ENCODE data around the gene DIDO1. TPM values are rescaled to one million over a fixed set of nuclear protein-coding genes. Genes with fewer than 3 reads are reported as not detected.

DIDO1 gene
- total RNA-seq, 1 donor from 2014 or later: 57.9 TPM

GRCh38 chr20:62885896-62886708 lies 40.2 kb downstream of the DIDO1 start:
- Mint-ChIP-seq H3K27me3 (ENCODE audit: low read depth) (no peaks in the 10 kb centered on the region), H3K36me3 (ENCODE audit: low read depth) (peaks cover 57% of the 10 kb centered on the region), H3K27ac (no peak overlapping the region), H3K4me1 (ENCODE audit: low read depth) (peaks cover 3% of the 10 kb centered on the region), H3K4me3 (ENCODE audit: low read depth) (no peak overlapping the region), H3K9me3 (no peaks in the 10 kb centered on the region)
- intact Hi-C loops (cut with micrococcal nuclease): no loop called here
- no peak for DNase-seq (ENCODE audit: low spot score)

- H3K9me3 Mint-ChIP-seq: no peaks in the 10 kb centered on the region
- no peak overlapping the region for H3K4me3 Mint-ChIP-seq (ENCODE audit: low read depth)
- intact Hi-C loops (cut with micrococcal nuclease): no loop called here
- H3K4me1 Mint-ChIP-seq (ENCODE audit: low read depth): no peaks in the 10 kb centered on the region
- DNase-seq (ENCODE audit: low spot score): no peak
- H3K36me3 Mint-ChIP-seq (ENCODE audit: low read depth): peaks cover 49% of the 10 kb centered on the region
- H3K27me3 Mint-ChIP-seq (ENCODE audit: low read depth): no peaks in the 10 kb centered on the region
- H3K27ac Mint-ChIP-seq: no peak overlapping the region
Measured at GRCh38 chr20:62885046-62885895, 41.0 kb downstream of the DIDO1 start.

- H3K4me1 Mint-ChIP-seq (ENCODE audit: low read depth): no peaks in the 10 kb centered on the region
Measured at GRCh38 chr20:62884556-62884955, 41.7 kb downstream of the DIDO1 start.

GRCh38 chr20:62882426-62882825 lies 43.9 kb downstream of the DIDO1 start:
- no peak for DNase-seq (ENCODE audit: low spot score)
- no peaks in the 10 kb centered on the region for H3K27me3 Mint-ChIP-seq (ENCODE audit: low read depth)
- intact Hi-C loops (cut with micrococcal nuclease): no loop called here
- no peaks in the 10 kb centered on the region for H3K4me1 Mint-ChIP-seq (ENCODE audit: low read depth)
- H3K4me3 Mint-ChIP-seq (ENCODE audit: low read depth): no peak overlapping the region
- no peak overlapping the region for H3K27ac Mint-ChIP-seq
- H3K36me3 Mint-ChIP-seq (ENCODE audit: low read depth): peaks cover 25% of the 10 kb centered on the region
- no peaks in the 10 kb centered on the region for H3K9me3 Mint-ChIP-seq

More at GRCh38 chr20:62884556-62884955, 41.7 kb downstream of the DIDO1 start:
- Mint-ChIP-seq H3K4me3 (ENCODE audit: low read depth) (no peak overlapping the region), H3K9me3 (no peaks in the 10 kb centered on the region), H3K36me3 (ENCODE audit: low read depth) (peaks cover 41% of the 10 kb centered on the region), H3K27me3 (ENCODE audit: low read depth) (no peaks in the 10 kb centered on the region), H3K27ac (no peak overlapping the region)
- no peak for DNase-seq (ENCODE audit: low spot score)
- intact Hi-C loops (cut with micrococcal nuclease): no loop called here

- H3K4me3 Mint-ChIP-seq (ENCODE audit: low read depth): no peak overlapping the region
- H3K27me3 Mint-ChIP-seq (ENCODE audit: low read depth): no peaks in the 10 kb centered on the region
- intact Hi-C loops (cut with micrococcal nuclease): no loop called here
- H3K9me3 Mint-ChIP-seq: no peaks in the 10 kb centered on the region
- DNase-seq (ENCODE audit: low spot score): no peak
- H3K27ac Mint-ChIP-seq: no peak overlapping the region
- H3K36me3 Mint-ChIP-seq (ENCODE audit: low read depth): peaks cover 19% of the 10 kb centered on the region
- H3K4me1 Mint-ChIP-seq (ENCODE audit: low read depth): no peaks in the 10 kb centered on the region
Measured at GRCh38 chr20:62881662-62882395, 44.5 kb downstream of the DIDO1 start.

- DNase-seq (ENCODE audit: low spot score): no peak
- no peak overlapping the region for H3K4me3 Mint-ChIP-seq (ENCODE audit: low read depth)
Measured at GRCh38 chr20:62880935-62881661, 45.2 kb downstream of the DIDO1 start.

GRCh38 chr20:62880147-62880934 lies 46.0 kb downstream of the DIDO1 start:
- Mint-ChIP-seq H3K27ac (no peak overlapping the region), H3K9me3 (no peaks in the 10 kb centered on the region), H3K4me3 (ENCODE audit: low read depth) (no peak overlapping the region), H3K4me1 (ENCODE audit: low read depth) (no peaks in the 10 kb centered on the region), H3K36me3 (ENCODE audit: low read depth) (peaks cover 11% of the 10 kb centered on the region), H3K27me3 (ENCODE audit: low read depth) (no peaks in the 10 kb centered on the region)
- intact Hi-C loops (cut with micrococcal nuclease): no loop called here
- DNase-seq (ENCODE audit: low spot score): no peak

More at GRCh38 chr20:62880935-62881661, 45.2 kb downstream of the DIDO1 start:
- H3K36me3 Mint-ChIP-seq (ENCODE audit: low read depth): peaks cover 11% of the 10 kb centered on the region
- intact Hi-C loops (cut with micrococcal nuclease): no loop called here
- H3K27me3 Mint-ChIP-seq (ENCODE audit: low read depth): no peaks in the 10 kb centered on the region
- H3K4me1 Mint-ChIP-seq (ENCODE audit: low read depth): no peaks in the 10 kb centered on the region
- H3K27ac Mint-ChIP-seq: no peak overlapping the region
- H3K9me3 Mint-ChIP-seq: no peaks in the 10 kb centered on the region

- intact Hi-C loops (cut with micrococcal nuclease): no loop called here
- peaks cover 11% of the 10 kb centered on the region for H3K36me3 Mint-ChIP-seq (ENCODE audit: low read depth)
- no peak overlapping the region for H3K4me3 Mint-ChIP-seq (ENCODE audit: low read depth)
- H3K4me1 Mint-ChIP-seq (ENCODE audit: low read depth): peaks cover 2% of the 10 kb centered on the region
- H3K27me3 Mint-ChIP-seq (ENCODE audit: low read depth): no peaks in the 10 kb centered on the region
- H3K27ac Mint-ChIP-seq: no peak overlapping the region
- no peaks in the 10 kb centered on the region for H3K9me3 Mint-ChIP-seq
- no peak for DNase-seq (ENCODE audit: low spot score)
Measured at GRCh38 chr20:62879275-62880146, 46.8 kb downstream of the DIDO1 start.

GRCh38 chr20:62878244-62879038 lies 47.9 kb downstream of the DIDO1 start:
- intact Hi-C loops (cut with micrococcal nuclease): no loop called here
- H3K27ac Mint-ChIP-seq: no peak overlapping the region
- DNase-seq (ENCODE audit: low spot score): no peak
- no peaks in the 10 kb centered on the region for H3K27me3 Mint-ChIP-seq (ENCODE audit: low read depth)
- peaks cover 11% of the 10 kb centered on the region for H3K36me3 Mint-ChIP-seq (ENCODE audit: low read depth)
- no peak overlapping the region for H3K4me3 Mint-ChIP-seq (ENCODE audit: low read depth)
- H3K9me3 Mint-ChIP-seq: no peaks in the 10 kb centered on the region
- H3K4me1 Mint-ChIP-seq (ENCODE audit: low read depth): peaks cover 9% of the 10 kb centered on the region

GRCh38 chr20:62876902-62877816 lies 49.1 kb downstream of the DIDO1 start:
- no peak for DNase-seq (ENCODE audit: low spot score)
- Mint-ChIP-seq H3K4me3 (ENCODE audit: low read depth) (no peak overlapping the region), H3K27me3 (ENCODE audit: low read depth) (peaks cover 2% of the 10 kb centered on the region), H3K4me1 (ENCODE audit: low read depth) (peaks cover 10% of the 10 kb centered on the region), H3K36me3 (ENCODE audit: low read depth) (peaks cover 10% of the 10 kb centered on the region), H3K9me3 (no peaks in the 10 kb centered on the region), H3K27ac (no peak overlapping the region)
- intact Hi-C loops (cut with micrococcal nuclease): no loop called here
